HepG2 (cell line): Measurements from ENCODE around the gene MCF2L. TPM values are rescaled to one million over a fixed set of nuclear protein-coding genes. Genes with fewer than 3 reads are reported as not detected.
A peak's percentile ranks its signal among the peaks of the same experiment; 100 is the strongest.

Experiments
- AGO1 ChIP-seq: fragments of 200-400 bp; formaldehyde crosslinking; IDR thresholded peaks from 2 replicates; pipeline ENCODE4 v1.6.1; 2017; ENCODE audit warnings: mild to moderate bottlenecking, low read depth, low read length, moderate library complexity; ENCODE audit not compliant: poor library complexity, severe bottlenecking
- CENPBD1 ChIP-seq: sonication (generic); formaldehyde crosslinking; IDR thresholded peaks from 2 replicates; pipeline ENCODE4 v1.8.0; 2022; ENCODE audit warnings: missing genetic modification reagents, low read depth, mild to moderate bottlenecking, borderline replicate concordance
- FOXK2 ChIP-seq: fragments of 450-650 bp; IDR thresholded peaks from 2 replicates; pipeline ENCODE4 v1.6.1; 2016
- HOXA5 ChIP-seq: sonication (generic); formaldehyde crosslinking; IDR thresholded peaks from 2 replicates; pipeline ENCODE4 v1.4.0; 2020; ENCODE audit warnings: missing genetic modification reagents
- NCOR1 ChIP-seq: fragments of 200-600 bp; sonication (generic); IDR thresholded peaks from 2 replicates; pipeline ENCODE4 v1.7.0; 2017; ENCODE audit warnings: antibody characterized with exemption, low read length, borderline replicate concordance
- NFE2 ChIP-seq: sonication (generic); formaldehyde crosslinking; IDR thresholded peaks from 2 replicates; pipeline ENCODE4 v1.4.0; 2020; ENCODE audit warnings: missing genetic modification reagents
- NFKB2 ChIP-seq: sonication (generic); formaldehyde crosslinking; IDR thresholded peaks from 2 replicates; pipeline ENCODE4 v1.4.0; 2020; ENCODE audit warnings: missing genetic modification reagents, borderline replicate concordance
- PHF8 ChIP-seq: sonication (generic); formaldehyde crosslinking; IDR thresholded peaks from 2 replicates; pipeline ENCODE4 v1.5.0; 2020; ENCODE audit warnings: missing genetic modification reagents
- RBFOX2 ChIP-seq: fragments of 200-400 bp; formaldehyde crosslinking; IDR thresholded peaks from 2 replicates; pipeline ENCODE4 v1.6.1; 2017; ENCODE audit warnings: low read depth, mild to moderate bottlenecking, low read length
- RFX1 ChIP-seq: fragments of 450-650 bp; IDR thresholded peaks from 2 replicates; pipeline ENCODE4 v1.6.1; 2017
- SALL1 ChIP-seq: sonication (generic); formaldehyde crosslinking; IDR thresholded peaks from 2 replicates; pipeline ENCODE4 v1.8.0; 2022; ENCODE audit warnings: mild to moderate bottlenecking, missing genetic modification reagents
- SRF ChIP-seq: IDR thresholded peaks from 2 replicates; pipeline ENCODE4 v1.6.1; 2011; ENCODE audit warnings: mild to moderate bottlenecking, low read depth, low read length, moderate library complexity
- TFE3 ChIP-seq: IDR thresholded peaks from 2 replicates; pipeline ENCODE4 v1.6.1; 2016
- ZBTB38 ChIP-seq: sonication (generic); formaldehyde crosslinking; IDR thresholded peaks from 2 replicates; pipeline ENCODE4 v1.5.1; 2020; ENCODE audit warnings: mild to moderate bottlenecking, missing genetic modification reagents
- ZNF280D ChIP-seq: sonication (generic); formaldehyde crosslinking; IDR thresholded peaks from 2 replicates; pipeline ENCODE4 v1.5.1; 2020; ENCODE audit warnings: mild to moderate bottlenecking, missing genetic modification reagents
- ZNF616 ChIP-seq: sonication (generic); formaldehyde crosslinking; IDR thresholded peaks from 2 replicates; pipeline ENCODE4 v1.5.0; 2020; ENCODE audit warnings: low read depth, mild to moderate bottlenecking, missing genetic modification reagents
- ZNF883 ChIP-seq: sonication (generic); formaldehyde crosslinking; IDR thresholded peaks from 2 replicates; pipeline ENCODE4 v1.5.1; 2020; ENCODE audit warnings: mild to moderate bottlenecking, missing genetic modification reagents; ENCODE audit errors: not compliant biosample characterization
- polyA plus RNA-seq, 8 experiments: library from polyadenylated mRNA; depleted of rRNA in 3 of 8; stranded (reverse) in 7 of 8; unstranded in 1 of 8; fragments of >200 nt; fragmentation: Illumina TruSeq in 4 of 8; extraction: Trizol in 4 of 8; gene quantifications; 2 replicates each; pipeline versions ENCODE4 v1.2.1 to v1.2.3, GENCODE V29; 2011 to 2016; ENCODE audit warnings: low read depth in 4 of 8, missing spikeins in 1 of 8, mixed read lengths in 1 of 8; ENCODE audit not compliant: insufficient read depth in 1 of 8
- total RNA-seq, 5 experiments: library from RNA; depleted of rRNA; stranded (reverse); fragments of >200 nt; fragmentation: Illumina TruSeq; extraction: Trizol; gene quantifications; 2 replicates each; pipeline ENCODE4 v1.2.3, GENCODE V29; 2016; ENCODE audit warnings: low read depth in 1 of 5
- TF ChIP-seq, protein P1 (sequence below): sonication (generic); formaldehyde crosslinking; IDR thresholded peaks from 2 replicates; pipeline ENCODE4 v1.5.0; 2020; ENCODE audit warnings: mild to moderate bottlenecking, missing genetic modification reagents
- TF ChIP-seq, protein P2 (sequence below): sonication (generic); formaldehyde crosslinking; IDR thresholded peaks from 2 replicates; pipeline ENCODE4 v1.8.0; 2022; ENCODE audit warnings: mild to moderate bottlenecking, missing genetic modification reagents; ENCODE audit not compliant: insufficient replicate concordance

The MCF2L gene
- total and polyA plus RNA-seq, 2 of the 13 experiments (the other 11 are each of a cell fraction or from before 2014, with no cell fraction given): 19.4 to 28.4 TPM

DNA sequence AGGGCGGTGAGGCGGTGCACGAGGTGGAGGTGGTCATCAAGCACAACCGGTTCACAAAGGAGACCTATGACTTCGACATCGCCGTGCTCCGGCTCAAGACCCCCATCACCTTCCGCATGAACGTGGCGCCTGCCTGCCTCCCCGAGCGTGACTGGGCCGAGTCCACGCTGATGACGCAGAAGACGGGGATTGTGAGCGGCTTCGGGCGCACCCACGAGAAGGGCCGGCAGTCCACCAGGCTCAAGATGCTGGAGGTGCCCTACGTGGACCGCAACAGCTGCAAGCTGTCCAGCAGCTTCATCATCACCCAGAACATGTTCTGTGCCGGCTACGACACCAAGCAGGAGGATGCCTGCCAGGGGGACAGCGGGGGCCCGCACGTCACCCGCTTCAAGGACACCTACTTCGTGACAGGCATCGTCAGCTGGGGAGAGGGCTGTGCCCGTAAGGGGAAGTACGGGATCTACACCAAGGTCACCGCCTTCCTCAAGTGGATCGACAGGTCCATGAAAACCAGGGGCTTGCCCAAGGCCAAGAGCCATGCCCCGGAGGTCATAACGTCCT is 180.0 kb downstream of the MCF2L start (continued):
- TF ChIP-seq CENPBD1 (CRISPR knock-in tag) (no peak), ZNF616 (CRISPR knock-in tag) (0 out of 2 replicates have a peak, but pooled peaks have one; percentile 33), SALL1 (0 out of 2 replicates have a peak, but pooled peaks have one; percentile 13), AGO1 (peak; percentile 43), RFX1 (no peak), ZNF883 (peak; percentile 4), SRF (no peak), NFE2 (CRISPR knock-in tag) (no peak), RBFOX2 (peak; percentile 76), ZNF280D (CRISPR knock-in tag) (no peak), HOXA5 (no peak), NCOR1 (no peak), PHF8 (CRISPR knock-in tag) (0 out of 2 replicates have a peak, but pooled peaks have one; percentile 2), FOXK2 (no peak), TFE3 (CRISPR knock-in tag) (no peak), ZBTB38 (peak; percentile 86), NFKB2 (CRISPR knock-in tag) (0 out of 2 replicates have a peak, but pooled peaks have one; percentile 7)
- TF ChIP-seq, protein P1, sequence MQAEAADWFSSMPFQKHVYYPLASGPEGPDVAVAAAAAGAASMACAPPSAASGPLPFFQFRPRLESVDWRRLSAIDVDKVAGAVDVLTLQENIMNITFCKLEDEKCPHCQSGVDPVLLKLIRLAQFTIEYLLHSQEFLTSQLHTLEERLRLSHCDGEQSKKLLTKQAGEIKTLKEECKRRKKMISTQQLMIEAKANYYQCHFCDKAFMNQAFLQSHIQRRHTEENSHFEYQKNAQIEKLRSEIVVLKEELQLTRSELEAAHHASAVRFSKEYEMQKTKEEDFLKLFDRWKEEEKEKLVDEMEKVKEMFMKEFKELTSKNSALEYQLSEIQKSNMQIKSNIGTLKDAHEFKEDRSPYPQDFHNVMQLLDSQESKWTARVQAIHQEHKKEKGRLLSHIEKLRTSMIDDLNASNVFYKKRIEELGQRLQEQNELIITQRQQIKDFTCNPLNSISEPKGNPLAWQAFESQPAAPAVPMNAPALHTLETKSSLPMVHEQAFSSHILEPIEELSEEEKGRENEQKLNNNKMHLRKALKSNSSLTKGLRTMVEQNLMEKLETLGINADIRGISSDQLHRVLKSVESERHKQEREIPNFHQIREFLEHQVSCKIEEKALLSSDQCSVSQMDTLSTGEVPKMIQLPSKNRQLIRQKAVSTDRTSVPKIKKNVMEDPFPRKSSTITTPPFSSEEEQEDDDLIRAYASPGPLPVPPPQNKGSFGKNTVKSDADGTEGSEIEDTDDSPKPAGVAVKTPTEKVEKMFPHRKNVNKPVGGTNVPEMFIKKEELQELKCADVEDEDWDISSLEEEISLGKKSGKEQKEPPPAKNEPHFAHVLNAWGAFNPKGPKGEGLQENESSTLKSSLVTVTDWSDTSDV (CRISPR knock-in tag): no peak
- TF ChIP-seq, protein P2, sequence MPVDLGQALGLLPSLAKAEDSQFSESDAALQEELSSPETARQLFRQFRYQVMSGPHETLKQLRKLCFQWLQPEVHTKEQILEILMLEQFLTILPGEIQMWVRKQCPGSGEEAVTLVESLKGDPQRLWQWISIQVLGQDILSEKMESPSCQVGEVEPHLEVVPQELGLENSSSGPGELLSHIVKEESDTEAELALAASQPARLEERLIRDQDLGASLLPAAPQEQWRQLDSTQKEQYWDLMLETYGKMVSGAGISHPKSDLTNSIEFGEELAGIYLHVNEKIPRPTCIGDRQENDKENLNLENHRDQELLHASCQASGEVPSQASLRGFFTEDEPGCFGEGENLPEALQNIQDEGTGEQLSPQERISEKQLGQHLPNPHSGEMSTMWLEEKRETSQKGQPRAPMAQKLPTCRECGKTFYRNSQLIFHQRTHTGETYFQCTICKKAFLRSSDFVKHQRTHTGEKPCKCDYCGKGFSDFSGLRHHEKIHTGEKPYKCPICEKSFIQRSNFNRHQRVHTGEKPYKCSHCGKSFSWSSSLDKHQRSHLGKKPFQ (CRISPR knock-in tag): no peak
- TF ChIP-seq, all 625 proteins: peak for 12
